Breast epithelium (tissue), 3 donors: ENCODE data around the gene TAL1.

Experiments used
- POLR2A ChIP-seq: fragments of 450-650 bp; IDR thresholded peaks from one replicate; pipeline ENCODE4 v1.6.1; 2016; ENCODE audit warnings: antibody characterized with exemption, mild to moderate bottlenecking, moderate library complexity
- POLR2AphosphoS5 ChIP-seq, 3 donors: sonication (generic); formaldehyde crosslinking; IDR thresholded peaks; one replicate each; pipeline ENCODE4 v1.6.1; 2017; ENCODE audit warnings: antibody characterized with exemption in 3 of 3

DNA sequence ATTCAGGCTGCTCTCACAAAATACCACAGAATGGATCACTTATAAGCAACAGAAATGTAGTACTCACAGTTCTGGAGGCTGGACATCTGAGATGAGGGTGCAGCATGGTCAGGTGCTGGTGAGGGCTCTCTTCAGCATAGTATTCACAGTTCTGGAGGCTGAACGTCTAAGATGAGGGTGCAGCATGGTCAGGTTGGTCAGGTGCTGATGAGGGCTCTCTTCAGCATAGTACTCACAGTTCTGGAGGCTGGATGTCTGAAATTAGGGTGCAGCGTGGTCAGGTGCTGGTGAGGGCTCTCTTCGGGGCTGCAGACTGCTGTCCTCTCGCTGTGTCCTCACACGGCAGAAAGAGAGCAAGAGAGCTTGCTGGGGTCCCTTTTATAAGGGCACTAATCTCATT is 59.2 kb downstream of the TAL1 start:
- TF ChIP-seq POLR2AphosphoS5 (IDR thresholded peaks at IDR 0.05) (no peak), POLR2A (no peak)
